PC-9 (cell line): ENCODE data around the gene SHISA9.

Source experiments
- CTCF ChIP-seq: fragments of 200-600 bp; sonication (generic); conservative IDR thresholded peaks from 2 replicates; pipeline ENCODE4 v1.6.1; 2017; ENCODE audit warnings: mixed run types, antibody characterized with exemption, mild to moderate bottlenecking, moderate library complexity
- EZH2 ChIP-seq: fragments of 200-600 bp; sonication (generic); IDR thresholded peaks from 2 replicates; pipeline ENCODE4 v1.8.0; 2017; ENCODE audit warnings: antibody characterized with exemption, low read depth

- no peak for TF ChIP-seq EZH2
- TF ChIP-seq CTCF = no peak
Measured at GRCh38 chr16:13077816-13078215, 176.4 kb downstream of the SHISA9 start.
